Right lobe of liver (tissue), 6 donors: ENCODE results near the gene ABCG2. TPM values are rescaled to one million over a fixed set of nuclear protein-coding genes. Genes with fewer than 3 reads are reported as not detected.

Source experiments
- ATAC-seq, 4 donors: fragments of 200-7000 bp; cut with Tn5 transposase; one replicate each; pipeline ENCODE4 v1.9.1; 2020; ENCODE audit warnings: mild to moderate bottlenecking in 4 of 4, moderate library complexity in 4 of 4
- DNase-seq, 3 donors: peaks; one replicate each; pipeline ENCODE4 v3.0.0-alpha.2; 2020
- H3K27ac ChIP-seq, 3 donors: fragments of 200-600 bp; one replicate each; pipeline ENCODE4 v1.8.0; 2022
- H3K27me3 ChIP-seq, 2 donors: fragments of 200-600 bp; one replicate each; pipeline ENCODE4 v1.8.0; 2022
- H3K36me3 ChIP-seq, 4 donors: fragments of 200-600 bp; sonication (generic) in 1 of 4; one replicate each; pipeline versions ENCODE4 v1.5.1 to v1.8.0; 2017 to 2022; ENCODE audit warnings: control low read depth in 1 of 4
- H3K4me1 ChIP-seq, 4 donors: fragments of 200-600 bp; sonication (generic) in 1 of 4; one replicate each; pipeline versions ENCODE4 v1.5.1 to v1.8.0; 2017 to 2022; ENCODE audit warnings: control low read depth in 1 of 4
- H3K4me3 ChIP-seq, 3 donors: fragments of 200-600 bp; one replicate each; pipeline ENCODE4 v1.8.0; 2022
- H3K9me3 ChIP-seq, 4 donors: fragments of 200-600 bp; sonication (generic) in 1 of 4; one replicate each; pipeline versions ENCODE4 v1.5.1 to v1.8.0; 2017 to 2022; ENCODE audit warnings: control low read depth in 1 of 4
- CTCF ChIP-seq, 4 donors: fragments of 200-600 bp in 3 of 4; fragments of 450-650 bp in 1 of 4; IDR thresholded peaks; one replicate each; pipeline versions ENCODE4 v1.5.1 to v1.8.0; 2016 to 2022; ENCODE audit warnings: antibody characterized with exemption in 4 of 4, mild to moderate bottlenecking in 2 of 4
- POLR2A ChIP-seq: fragments of 450-650 bp; IDR thresholded peaks from one replicate; pipeline ENCODE4 v1.6.1; 2017; ENCODE audit warnings: antibody characterized with exemption, mild to moderate bottlenecking
- WGBS: methylation state at CpG from one replicate; pipeline ENCODE4 v1.1.6; 2018; ENCODE audit warnings: low coverage, low lambda C conversion rate; ENCODE audit not compliant: insufficient coverage; ENCODE audit errors: missing lambda C conversion rate; 5-methylcytosine and 5-hydroxymethylcytosine counted together
- intact Hi-C, 2 donors: fragments of 100-400 bp; cut with DNase I; formaldehyde crosslinking; loops; one replicate each; pipeline versions ENCODE4 v1.11.2 to v1.14.1; 2022
- total RNA-seq, 6 experiments: library from RNA; depleted of rRNA in 2 of 6; stranded (reverse); fragments of >200 nt in 2 of 6; fragmentation: NEBNext Ultra II Directional in 3 of 6; extraction: Animal tissue kit (Norgen Biotek cat#: 25700) in 3 of 6; gene quantifications; one replicate each; pipeline versions ENCODE4 v1.1.0 to v1.2.4, GENCODE V29; 2016 to 2023
- donor health status: DM: no; HTN: yes; CAD: no.
- donor health status: DM: no; HTN: no; CAD: no.
- donor health status: DM: no; HTN: no; CAD: no.
- donor health status: DM: no; HTN: yes; CAD: no.
- donor health status: DM: no; HTN: yes; CAD: no.

ABCG2 gene
- total RNA-seq, 6 experiments from 2014 or later: 6.4 to 11.4 (median 8.1) TPM

GRCh38 chr4:88148560-88148959, 9.9 kb downstream of the ABCG2 start:
- Histone ChIP-seq H3K4me3 (no peak overlapping the region), H3K36me3 (no peaks in the 10 kb centered on the region), H3K9me3 (no peaks in the 10 kb centered on the region), H3K27ac (no peak overlapping the region), H3K4me1 (peaks cover 0 to 8% (median 3%) of the 10 kb centered on the region in 4 donors), H3K27me3 (no peaks in the 10 kb centered on the region)
- 36% methylated on average over 2 of the region's 2 CpGs for WGBS
- no peak for DNase-seq
- TF ChIP-seq POLR2A: no peak
- TF ChIP-seq CTCF (IDR thresholded peaks at IDR 0.05): no peak
- no peak for ATAC-seq
- intact Hi-C loops: no loop called here

- Histone ChIP-seq H3K4me1 (peaks cover 0 to 8% (median 3%) of the 10 kb centered on the region in 4 donors), H3K27ac (no peak overlapping the region), H3K36me3 (no peaks in the 10 kb centered on the region), H3K27me3 (no peaks in the 10 kb centered on the region), H3K4me3 (no peak overlapping the region), H3K9me3 (no peaks in the 10 kb centered on the region)
- intact Hi-C loops: no loop called here
- TF ChIP-seq POLR2A (no peak), CTCF (IDR thresholded peaks at IDR 0.05) (no peak)
- 61% methylated on average over 4 of the region's 4 CpGs for WGBS
- DNase-seq (no peak), ATAC-seq (no peak)
These were observed 10.6 kb downstream of the ABCG2 start for GRCh38 chr4:88147799-88148217.

- Histone ChIP-seq H3K4me1 (peaks cover 0 to 8% (median 3%) of the 10 kb centered on the region in 4 donors), H3K36me3 (no peaks in the 10 kb centered on the region), H3K27me3 (no peaks in the 10 kb centered on the region), H3K4me3 (no peak overlapping the region), H3K27ac (no peak overlapping the region), H3K9me3 (no peaks in the 10 kb centered on the region)
- no peak for ATAC-seq
- intact Hi-C loops: no loop called here
- DNase-seq: no peak
- TF ChIP-seq POLR2A (no peak), CTCF (IDR thresholded peaks at IDR 0.05) (no peak)
These were observed 11.5 kb downstream of the ABCG2 start for GRCh38 chr4:88146891-88147290.

- DNase-seq: no peak
- intact Hi-C loops: no loop called here
- Histone ChIP-seq H3K27ac (no peak overlapping the region), H3K4me1 (peaks cover 0 to 8% (median 3%) of the 10 kb centered on the region in 4 donors), H3K9me3 (no peaks in the 10 kb centered on the region), H3K27me3 (no peaks in the 10 kb centered on the region), H3K36me3 (no peaks in the 10 kb centered on the region), H3K4me3 (no peak overlapping the region)
- no peak for TF ChIP-seq CTCF (IDR thresholded peaks at IDR 0.05)
- no peak for TF ChIP-seq POLR2A
- WGBS: 54% methylated on average over 3 of the region's 3 CpGs
- no peak for ATAC-seq
These were observed 13.6 kb downstream of the ABCG2 start for GRCh38 chr4:88144866-88145300.

- no peak overlapping the region for H3K4me3 ChIP-seq
- no peak for DNase-seq
- 92% methylated on average over 5 of the region's 5 CpGs for WGBS
- H3K27me3 ChIP-seq: no peaks in the 10 kb centered on the region
- intact Hi-C loops: no loop called here
- TF ChIP-seq CTCF (IDR thresholded peaks at IDR 0.05) (no peak), POLR2A (no peak)
- ATAC-seq: no peak
- no peak overlapping the region for H3K27ac ChIP-seq
- no peaks in the 10 kb centered on the region for H3K36me3 ChIP-seq
- peaks cover 0 to 8% (median 3%) of the 10 kb centered on the region in 4 donors for H3K4me1 ChIP-seq
- H3K9me3 ChIP-seq: no peaks in the 10 kb centered on the region
These were observed 14.4 kb downstream of the ABCG2 start for GRCh38 chr4:88144048-88144447.
